ENCODE data around the gene SSUH2. TPM values are rescaled to one million over a fixed set of nuclear protein-coding genes. Genes with fewer than 3 reads are reported as not detected.

Gene SSUH2
- total RNA-seq, 2 donors from 2014 or later, result 5.3 to 7.9 TPM

- Histone ChIP-seq H3K27me3 (ENCODE audit: control insufficient read depth, insufficient read depth, low read length, poor library complexity, severe bottlenecking) (no peaks in the 10 kb centered on the region), H3K9ac (ENCODE audit: extremely low read depth, low read length, poor library complexity, severe bottlenecking) (no peak overlapping the region), H3K36me3 (ENCODE audit: control insufficient read depth, insufficient read depth, low read length) (peaks cover 23% of the 10 kb centered on the region), H3K4me3 (ENCODE audit: low read length) (no peak overlapping the region), H3K4me1 (ENCODE audit: control insufficient read depth, insufficient read depth, low read length) (peaks cover 8% of the 10 kb centered on the region), H3K27ac (ENCODE audit: low read depth, low read length) (no peak overlapping the region), H3K9me3 (ENCODE audit: control insufficient read depth, low read length) (peaks cover 22% of the 10 kb centered on the region)
- DNase-seq, result no peak
- no peak for TF ChIP-seq CTCF (conservative IDR thresholded peaks at IDR 0.05)
- Mint-ChIP-seq H3K27me3 (ENCODE audit: insufficient read depth) (no peaks in the 10 kb centered on the region), H3K4me1 (peaks cover 10% of the 10 kb centered on the region), H3K36me3 (ENCODE audit: low read depth) (peaks cover 28% of the 10 kb centered on the region), H3K9me3 (peaks cover 2% of the 10 kb centered on the region), H3K27ac (no peak overlapping the region), H3K4me3 (no peak overlapping the region)
- WGBS, 2 experiments (ENCODE audit: insufficient coverage in 1 of 2, insufficient read length in 1 of 2), result 91 to 95% methylated on average over 9 to 14 of the region's 14 CpGs
Observed at GRCh38 chr3:8623741-8624140, 20.9 kb downstream of the SSUH2 start.

GRCh38 chr3:8622873-8623691 is 21.5 kb downstream of the SSUH2 start:
- TF ChIP-seq CTCF (conservative IDR thresholded peaks at IDR 0.05), result peak; percentile 99
- Mint-ChIP-seq H3K4me3 (no peak overlapping the region), H3K9me3 (peaks cover 2% of the 10 kb centered on the region), H3K4me1 (peaks cover 10% of the 10 kb centered on the region), H3K36me3 (ENCODE audit: low read depth) (peaks cover 25% of the 10 kb centered on the region), H3K27ac (peak overlapping the region; percentile 83), H3K27me3 (ENCODE audit: insufficient read depth) (no peaks in the 10 kb centered on the region)
- peaks cover 22% of the 10 kb centered on the region for H3K9me3 ChIP-seq (ENCODE audit: control insufficient read depth, low read length)
- no peak overlapping the region for H3K4me3 ChIP-seq (ENCODE audit: low read length)
- H3K27me3 ChIP-seq (ENCODE audit: control insufficient read depth, insufficient read depth, low read length, poor library complexity, severe bottlenecking), result no peaks in the 10 kb centered on the region
- no peak overlapping the region for H3K9ac ChIP-seq (ENCODE audit: extremely low read depth, low read length, poor library complexity, severe bottlenecking)
- peaks cover 23% of the 10 kb centered on the region for H3K36me3 ChIP-seq (ENCODE audit: control insufficient read depth, insufficient read depth, low read length)
- DNase-seq, result peak; percentile 95
- H3K4me1 ChIP-seq (ENCODE audit: control insufficient read depth, insufficient read depth, low read length), result peaks cover 8% of the 10 kb centered on the region
- H3K27ac ChIP-seq (ENCODE audit: low read depth, low read length), result no peak overlapping the region
- 59 to 62% methylated on average over 13 to 24 of the region's 24 CpGs for WGBS, 2 experiments (ENCODE audit: insufficient coverage in 1 of 2, insufficient read length in 1 of 2)

GRCh38 chr3:8621872-8622271 is 22.7 kb downstream of the SSUH2 start:
- H3K4me3 Mint-ChIP-seq, result no peak overlapping the region
- no peak overlapping the region for H3K27ac Mint-ChIP-seq
- H3K9me3 Mint-ChIP-seq, result peaks cover 2% of the 10 kb centered on the region
- H3K36me3 ChIP-seq (ENCODE audit: control insufficient read depth, insufficient read depth, low read length), result peaks cover 23% of the 10 kb centered on the region
- DNase-seq, result no peak
- no peak for TF ChIP-seq CTCF (conservative IDR thresholded peaks at IDR 0.05)
- H3K27me3 Mint-ChIP-seq (ENCODE audit: insufficient read depth), result no peaks in the 10 kb centered on the region
- H3K4me1 ChIP-seq (ENCODE audit: control insufficient read depth, insufficient read depth, low read length), result peaks cover 8% of the 10 kb centered on the region
- peaks cover 22% of the 10 kb centered on the region for H3K9me3 ChIP-seq (ENCODE audit: control insufficient read depth, low read length)
- no peak overlapping the region for H3K4me3 ChIP-seq (ENCODE audit: low read length)
- no peak overlapping the region for H3K27ac ChIP-seq (ENCODE audit: low read depth, low read length)
- 88 to 97% methylated on average over 4 of the region's 4 CpGs for WGBS, 2 experiments (ENCODE audit: insufficient coverage in 1 of 2, insufficient read length in 1 of 2)
- peaks cover 10% of the 10 kb centered on the region for H3K4me1 Mint-ChIP-seq
- H3K9ac ChIP-seq (ENCODE audit: extremely low read depth, low read length, poor library complexity, severe bottlenecking), result no peak overlapping the region
- peaks cover 23% of the 10 kb centered on the region for H3K36me3 Mint-ChIP-seq (ENCODE audit: low read depth)
- no peaks in the 10 kb centered on the region for H3K27me3 ChIP-seq (ENCODE audit: control insufficient read depth, insufficient read depth, low read length, poor library complexity, severe bottlenecking)

Data from endodermal cell (in vitro differentiated cells).